ENCODE results near the gene NAE1. TPM values are rescaled to one million over a fixed set of nuclear protein-coding genes. Genes with fewer than 3 reads are reported as not detected.

NAE1 gene
- total RNA-seq, 1 donor from 2014 or later: 65.0 TPM

- Mint-ChIP-seq H3K27ac (ENCODE audit: unreplicated experiment) (no peak overlapping the region), H3K36me3 (ENCODE audit: low read depth, unreplicated experiment) (peaks cover 2% of the 10 kb centered on the region), H3K4me3 (ENCODE audit: unreplicated experiment) (no peak overlapping the region), H3K27me3 (ENCODE audit: low read depth, unreplicated experiment) (peaks cover 15% of the 10 kb centered on the region), H3K9me3 (ENCODE audit: unreplicated experiment) (no peaks in the 10 kb centered on the region), H3K4me1 (ENCODE audit: low read depth, unreplicated experiment) (peaks cover 5% of the 10 kb centered on the region)
- TF ChIP-seq EZH2 (IDR thresholded peaks at IDR 0.05; ENCODE audit: insufficient read depth, low read length) (no peak), CTCF (IDR thresholded peaks at IDR 0.05; ENCODE audit: insufficient read depth, low read depth, low read length) (no peak)
- H3K4me3 ChIP-seq (ENCODE audit: insufficient read depth, low read depth, low read length): no peak overlapping the region
- peaks cover 22% of the 10 kb centered on the region for H4K20me1 ChIP-seq (ENCODE audit: insufficient read depth, low read length)
- no peak overlapping the region for H3K9ac ChIP-seq (ENCODE audit: low read length)
- H2AFZ ChIP-seq (ENCODE audit: low read depth, low read length): no peak overlapping the region
- DNase-seq (ENCODE audit: low read depth): peak; percentile 34
- FAIRE-seq: no peak
- H3K9me3 ChIP-seq (ENCODE audit: insufficient read depth, low read depth, low read length): no peaks in the 10 kb centered on the region
- H3K79me2 ChIP-seq (ENCODE audit: insufficient read depth, low read length): peaks cover 28% of the 10 kb centered on the region
- peaks cover 2% of the 10 kb centered on the region for H3K36me3 ChIP-seq (ENCODE audit: insufficient read depth, low read length)
- H3K27me3 ChIP-seq (ENCODE audit: insufficient read depth, low read length): peaks cover under 1% of the 10 kb centered on the region
- no peak overlapping the region for H3K4me2 ChIP-seq (ENCODE audit: low read length)
- H3K4me1 ChIP-seq (ENCODE audit: insufficient read depth, low read length): peaks cover 10% of the 10 kb centered on the region
- no peak overlapping the region for H3K27ac ChIP-seq (ENCODE audit: low read depth, low read length)
Measured at GRCh38 chr16:66832661-66833305, 2.0 kb upstream of the NAE1 start.

- DNase-seq (ENCODE audit: low read depth) (no peak), FAIRE-seq (no peak)
- H3K9me3 Mint-ChIP-seq (ENCODE audit: unreplicated experiment): no peaks in the 10 kb centered on the region
- no peak overlapping the region for H3K4me2 ChIP-seq (ENCODE audit: low read length)
- no peak overlapping the region for H3K4me3 Mint-ChIP-seq (ENCODE audit: unreplicated experiment)
- TF ChIP-seq CTCF (IDR thresholded peaks at IDR 0.05; ENCODE audit: insufficient read depth, low read depth, low read length): no peak
- TF ChIP-seq EZH2 (IDR thresholded peaks at IDR 0.05; ENCODE audit: insufficient read depth, low read length): no peak
- H4K20me1 ChIP-seq (ENCODE audit: insufficient read depth, low read length): peaks cover 25% of the 10 kb centered on the region
- no peaks in the 10 kb centered on the region for H3K9me3 ChIP-seq (ENCODE audit: insufficient read depth, low read depth, low read length)
- H3K27ac Mint-ChIP-seq (ENCODE audit: unreplicated experiment): no peak overlapping the region
- peaks cover 6% of the 10 kb centered on the region for H3K36me3 ChIP-seq (ENCODE audit: insufficient read depth, low read length)
- no peak overlapping the region for H3K27ac ChIP-seq (ENCODE audit: low read depth, low read length)
- peaks cover 4% of the 10 kb centered on the region for H3K36me3 Mint-ChIP-seq (ENCODE audit: low read depth, unreplicated experiment)
- H2AFZ ChIP-seq (ENCODE audit: low read depth, low read length): no peak overlapping the region
- H3K4me3 ChIP-seq (ENCODE audit: insufficient read depth, low read depth, low read length): no peak overlapping the region
- peaks cover 10% of the 10 kb centered on the region for H3K4me1 ChIP-seq (ENCODE audit: insufficient read depth, low read length)
- no peak overlapping the region for H3K9ac ChIP-seq (ENCODE audit: low read length)
- peaks cover 5% of the 10 kb centered on the region for H3K4me1 Mint-ChIP-seq (ENCODE audit: low read depth, unreplicated experiment)
- H3K27me3 ChIP-seq (ENCODE audit: insufficient read depth, low read length): no peaks in the 10 kb centered on the region
- peaks cover 15% of the 10 kb centered on the region for H3K27me3 Mint-ChIP-seq (ENCODE audit: low read depth, unreplicated experiment)
- peaks cover 32% of the 10 kb centered on the region for H3K79me2 ChIP-seq (ENCODE audit: insufficient read depth, low read length)
Measured at GRCh38 chr16:66832190-66832589, 1.4 kb upstream of the NAE1 start.

GRCh38 chr16:66824006-66824405, 6.8 kb downstream of the NAE1 start:
- DNase-seq (ENCODE audit: low read depth) (peak; percentile 41), FAIRE-seq (no peak)
- H3K4me2 ChIP-seq (ENCODE audit: low read length): no peak overlapping the region
- H2AFZ ChIP-seq (ENCODE audit: low read depth, low read length): no peak overlapping the region
- no peaks in the 10 kb centered on the region for H3K9me3 Mint-ChIP-seq (ENCODE audit: unreplicated experiment)
- H3K36me3 ChIP-seq (ENCODE audit: insufficient read depth, low read length): peaks cover 41% of the 10 kb centered on the region
- H3K9me3 ChIP-seq (ENCODE audit: insufficient read depth, low read depth, low read length): no peaks in the 10 kb centered on the region
- no peak overlapping the region for H3K4me3 Mint-ChIP-seq (ENCODE audit: unreplicated experiment)
- TF ChIP-seq CTCF (IDR thresholded peaks at IDR 0.05; ENCODE audit: insufficient read depth, low read depth, low read length): no peak
- TF ChIP-seq EZH2 (IDR thresholded peaks at IDR 0.05; ENCODE audit: insufficient read depth, low read length): no peak
- no peaks in the 10 kb centered on the region for H3K27me3 ChIP-seq (ENCODE audit: insufficient read depth, low read length)
- peaks cover 15% of the 10 kb centered on the region for H3K36me3 Mint-ChIP-seq (ENCODE audit: low read depth, unreplicated experiment)
- H3K4me3 ChIP-seq (ENCODE audit: insufficient read depth, low read depth, low read length): no peak overlapping the region
- H3K9ac ChIP-seq (ENCODE audit: low read length): no peak overlapping the region
- no peaks in the 10 kb centered on the region for H3K4me1 ChIP-seq (ENCODE audit: insufficient read depth, low read length)
- H3K4me1 Mint-ChIP-seq (ENCODE audit: low read depth, unreplicated experiment): no peaks in the 10 kb centered on the region
- no peak overlapping the region for H3K27ac ChIP-seq (ENCODE audit: low read depth, low read length)
- H3K79me2 ChIP-seq (ENCODE audit: insufficient read depth, low read length): peaks cover 29% of the 10 kb centered on the region
- no peaks in the 10 kb centered on the region for H3K27me3 Mint-ChIP-seq (ENCODE audit: low read depth, unreplicated experiment)
- H4K20me1 ChIP-seq (ENCODE audit: insufficient read depth, low read length): peaks cover 19% of the 10 kb centered on the region
- no peak overlapping the region for H3K27ac Mint-ChIP-seq (ENCODE audit: unreplicated experiment)
